HepG2 (cell line): ENCODE results near the gene SPATA46. TPM values are rescaled to one million over a fixed set of nuclear protein-coding genes. Genes with fewer than 3 reads are reported as not detected.

Experiments
- ATAC-seq: fragments of 200-7000 bp; cut with Tn5 transposase; 3 replicates; pipeline ENCODE4 v1.9.1; 2020; ENCODE audit warnings: mild to moderate bottlenecking, moderate library complexity
- BruUV-seq: library from RNA; stranded (reverse); fragments of 400-500 nt; replicated peaks from 2 replicates; lab custom pipeline; 2021; lab: Mats Ljungman, UMichigan
- CTCF ChIA-PET: fragments of 300-600 bp; formaldehyde crosslinking; extraction: SDS; loops from one replicate; lab custom pipeline; 2021; ENCODE audit warnings: low total read pairs, inconsistent platforms, low intra/inter-chr PET ratio; lab: Yijun Ruan, JAX
- POLR2A ChIA-PET: fragments of 350-600 bp; sonication (Branson Sonifier 250); formaldehyde crosslinking; loops from one replicate; lab custom pipeline; 2020; ENCODE audit warnings: antibody characterized with exemption, inconsistent platforms; lab: Yijun Ruan, JAX
- DNase-seq: peaks from one replicate; pipeline ENCODE4 v3.0.0-alpha.2; 2015; ENCODE audit warnings: low spot score
- FAIRE-seq: peaks from 3 replicates; lab custom pipeline; 2011; peaks lifted over from hg19 to GRCh38; lab: Jason Lieb, UNC
- H2AFZ ChIP-seq: one replicate; pipeline ENCODE4 v1.6.1; 2011; ENCODE audit warnings: low read length, inconsistent platforms
- H3K27ac ChIP-seq: fragments of 300-600 bp; 3 replicates; pipeline ENCODE4 v1.8.0; 2011; ENCODE audit warnings: mixed run types, mild to moderate bottlenecking, mixed read lengths, low read length, inconsistent platforms; ENCODE audit not compliant: insufficient read depth; ENCODE audit errors: extremely low read length
- H3K27me3 ChIP-seq, 2 experiments: fragments of 200-600 bp in 1 of 2; 2 replicates in 1 of 2; 3 replicates in 1 of 2; pipeline versions ENCODE4 v1.6.0 to v1.8.0; 2011; ENCODE audit warnings: low read length in 2 of 2, mild to moderate bottlenecking in 2 of 2, moderate library complexity in 2 of 2, inconsistent platforms in 1 of 2; ENCODE audit not compliant: insufficient read depth in 2 of 2, control insufficient read depth in 1 of 2
- H3K36me3 ChIP-seq, 2 experiments: fragments of 200-600 bp in 1 of 2; replicated peaks in 1 of 2; 2 replicates in 1 of 2; 3 replicates in 1 of 2; pipeline versions ENCODE4 v1.5.1 to v1.8.0; 2011; ENCODE audit warnings: low read length in 2 of 2, inconsistent platforms in 1 of 2; ENCODE audit not compliant: insufficient read depth in 2 of 2, control insufficient read depth in 1 of 2
- H3K4me1 ChIP-seq: 2 replicates; pipeline ENCODE4 v1.5.1; 2012; ENCODE audit warnings: low read length, inconsistent platforms; ENCODE audit not compliant: insufficient read depth
- H3K4me2 ChIP-seq: 2 replicates; pipeline ENCODE4 v1.6.0; 2011; ENCODE audit warnings: low read depth, low read length, inconsistent platforms
- H3K4me3 ChIP-seq, 3 experiments: fragments of 200-600 bp in 1 of 3; sonication (generic), shearing (Covaris generic) in 1 of 3; replicated peaks in 1 of 3; 2 replicates each; pipeline ENCODE4 v1.5.1; 2011 to 2016; ENCODE audit warnings: low read length in 3 of 3, inconsistent platforms in 2 of 3, low read depth in 2 of 3, mild to moderate bottlenecking in 2 of 3, control low read depth in 1 of 3, mixed read lengths in 1 of 3; ENCODE audit not compliant: insufficient read depth in 1 of 3
- H3K79me2 ChIP-seq: one replicate; pipeline ENCODE4 v1.6.1; 2011; ENCODE audit warnings: low read length, inconsistent platforms; ENCODE audit not compliant: insufficient read depth
- H3K9ac ChIP-seq: 2 replicates; pipeline ENCODE4 v1.6.0; 2011; ENCODE audit warnings: mild to moderate bottlenecking, low read depth, low read length, inconsistent platforms; ENCODE audit not compliant: insufficient read depth
- H3K9me3 ChIP-seq: 2 replicates; pipeline ENCODE4 v1.5.1; 2012; ENCODE audit warnings: mild to moderate bottlenecking, low read length
- H4K20me1 ChIP-seq: 2 replicates; pipeline ENCODE4 v1.6.0; 2011; ENCODE audit warnings: inconsistent platforms, mild to moderate bottlenecking, low read length, moderate library complexity; ENCODE audit not compliant: insufficient read depth
- FOXO1 ChIP-seq: sonication (generic); formaldehyde crosslinking; IDR thresholded peaks from 2 replicates; pipeline ENCODE4 v1.4.0; 2020; ENCODE audit warnings: missing genetic modification reagents
- KAT7 ChIP-seq: IDR thresholded peaks from 2 replicates; pipeline ENCODE4 v1.6.1; 2018; ENCODE audit warnings: borderline replicate concordance, missing compliant biosample characterization
- SIN3A ChIP-seq: IDR thresholded peaks from 2 replicates; pipeline ENCODE4 v1.6.1; 2011; ENCODE audit warnings: low read depth, mild to moderate bottlenecking, control low read depth, low read length, borderline replicate concordance
- ZNF431 ChIP-seq: sonication (generic); formaldehyde crosslinking; IDR thresholded peaks from 2 replicates; pipeline ENCODE4 v1.9.0; 2022; ENCODE audit warnings: missing genetic modification reagents, low read depth, mild to moderate bottlenecking, borderline replicate concordance
- ZNF570 ChIP-seq: sonication (generic); formaldehyde crosslinking; IDR thresholded peaks from 2 replicates; pipeline ENCODE4 v1.4.0; 2020; ENCODE audit warnings: mild to moderate bottlenecking, missing genetic modification reagents, borderline replicate concordance
- ZNF589 ChIP-seq: sonication (generic); formaldehyde crosslinking; conservative IDR thresholded peaks from 2 replicates; pipeline ENCODE4 v1.8.0; 2022; ENCODE audit warnings: mild to moderate bottlenecking, moderate library complexity, missing genetic modification reagents
- ZNF607 ChIP-seq: sonication (generic); formaldehyde crosslinking; IDR thresholded peaks from 2 replicates; pipeline ENCODE4 v1.5.1; 2020; ENCODE audit warnings: missing genetic modification reagents, mild to moderate bottlenecking, borderline replicate concordance
- ZNF83 ChIP-seq: sonication (generic); formaldehyde crosslinking; IDR thresholded peaks from 2 replicates; pipeline ENCODE4 v1.4.0; 2020; ENCODE audit warnings: missing genetic modification reagents, mild to moderate bottlenecking, borderline replicate concordance
- ZNF878 ChIP-seq: sonication (generic); formaldehyde crosslinking; IDR thresholded peaks from 2 replicates; pipeline ENCODE4 v1.8.1; 2023; ENCODE audit warnings: mild to moderate bottlenecking, missing genetic modification reagents, moderate library complexity
- WGBS: methylation state at CpG from one replicate; pipeline ENCODE4 v1.1.6; 2017; ENCODE audit warnings: low lambda C conversion rate; 5-methylcytosine and 5-hydroxymethylcytosine counted together
- in situ Hi-C: cut with HindIII; loops from 2 replicates; pipeline ENCODE4 v1.10.0; 2017; ENCODE audit warnings: low pct_unique_long_range_greater_than_20kb; ENCODE audit not compliant: extremely low pct_ligation_motif_present
- intact Hi-C: fragments of 100-400 bp; cut with micrococcal nuclease; formaldehyde crosslinking; loops from one replicate; pipeline ENCODE4 v1.10.0; 2022; ENCODE audit not compliant: unreplicated experiment
- polyA plus RNA-seq, 8 experiments: library from polyadenylated mRNA; depleted of rRNA in 3 of 8; stranded (reverse) in 7 of 8; unstranded in 1 of 8; fragments of >200 nt; fragmentation: Illumina TruSeq in 4 of 8; extraction: Trizol in 4 of 8; gene quantifications; 2 replicates each; pipeline versions ENCODE4 v1.2.1 to v1.2.3, GENCODE V29; 2011 to 2016; ENCODE audit warnings: low read depth in 4 of 8, missing spikeins in 1 of 8, mixed read lengths in 1 of 8; ENCODE audit not compliant: insufficient read depth in 1 of 8
- total RNA-seq, 5 experiments: library from RNA; depleted of rRNA; stranded (reverse); fragments of >200 nt; fragmentation: Illumina TruSeq; extraction: Trizol; gene quantifications; 2 replicates each; pipeline ENCODE4 v1.2.3, GENCODE V29; 2016; ENCODE audit warnings: low read depth in 1 of 5
- TF ChIP-seq, protein P1 (sequence below): sonication (generic); formaldehyde crosslinking; IDR thresholded peaks from 2 replicates; pipeline ENCODE4 v1.4.0; 2020; ENCODE audit warnings: missing genetic modification reagents, mild to moderate bottlenecking, borderline replicate concordance
- TF ChIP-seq, protein P2 (sequence below): sonication (generic); formaldehyde crosslinking; IDR thresholded peaks from 2 replicates; pipeline ENCODE4 v1.4.0; 2020; ENCODE audit warnings: missing genetic modification reagents, borderline replicate concordance

The SPATA46 gene
- total and polyA plus RNA-seq, 2 of the 13 experiments (the other 11 are each of a cell fraction or from before 2014, with no cell fraction given), result not detected

DNA sequence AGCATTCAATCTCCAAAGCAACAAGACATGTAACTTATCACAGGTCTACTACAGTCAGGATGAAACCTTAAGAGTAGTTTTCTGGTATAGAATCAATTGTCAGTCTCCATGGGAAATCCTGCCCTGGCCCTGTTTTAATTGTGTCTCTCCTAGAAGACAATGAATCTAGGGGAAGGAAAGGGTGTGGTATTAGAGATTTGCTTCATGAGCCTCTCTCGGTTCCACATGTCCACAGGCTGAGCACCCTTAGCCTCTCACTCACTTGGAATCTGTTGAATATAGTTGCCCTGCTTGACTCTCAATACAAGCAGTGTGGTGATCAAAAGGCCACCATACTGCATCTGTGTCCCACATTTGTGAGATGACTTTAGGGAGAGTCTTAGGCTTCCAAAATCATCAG, 17.7 kb downstream of the SPATA46 start:
- H3K36me3 ChIP-seq, result peaks cover 21 to 71% of the 10 kb centered on the region in 2 experiments

More for the DNA sequence above, 17.7 kb downstream of the SPATA46 start:
- ChIA-PET CTCF (no interaction called here), POLR2A (no interaction called here)
- ATAC-seq, result no peak
- no peak overlapping the region for H3K9ac ChIP-seq
- H3K9me3 ChIP-seq, result no peaks in the 10 kb centered on the region
- FAIRE-seq, result no peak
- no peak overlapping the region for H3K27ac ChIP-seq
- no peaks in the 10 kb centered on the region for H4K20me1 ChIP-seq
- H3K79me2 ChIP-seq, result no peaks in the 10 kb centered on the region
- H3K27me3 ChIP-seq, result no peaks in the 10 kb centered on the region
- WGBS, result 90% methylated on average over 1 of the region's 1 CpG
- in situ Hi-C loops, result no loop called here
- H3K4me1 ChIP-seq, result no peaks in the 10 kb centered on the region
- intact Hi-C loops, result no loop called here
- H3K4me3 ChIP-seq, result no peak overlapping the region
- no peak overlapping the region for H2AFZ ChIP-seq
- no peak for DNase-seq
- BruUV-seq, result no TSS peak
- no peak for TF ChIP-seq FOXO1 (CRISPR knock-in tag)
- TF ChIP-seq ZNF83 (CRISPR knock-in tag), result no peak
- TF ChIP-seq ZNF607 (CRISPR knock-in tag), result no peak
- TF ChIP-seq ZNF570 (CRISPR knock-in tag), result no peak
- no peak for TF ChIP-seq ZNF431
- TF ChIP-seq ZNF878 (CRISPR knock-in tag), result no peak
- TF ChIP-seq, protein P1, sequence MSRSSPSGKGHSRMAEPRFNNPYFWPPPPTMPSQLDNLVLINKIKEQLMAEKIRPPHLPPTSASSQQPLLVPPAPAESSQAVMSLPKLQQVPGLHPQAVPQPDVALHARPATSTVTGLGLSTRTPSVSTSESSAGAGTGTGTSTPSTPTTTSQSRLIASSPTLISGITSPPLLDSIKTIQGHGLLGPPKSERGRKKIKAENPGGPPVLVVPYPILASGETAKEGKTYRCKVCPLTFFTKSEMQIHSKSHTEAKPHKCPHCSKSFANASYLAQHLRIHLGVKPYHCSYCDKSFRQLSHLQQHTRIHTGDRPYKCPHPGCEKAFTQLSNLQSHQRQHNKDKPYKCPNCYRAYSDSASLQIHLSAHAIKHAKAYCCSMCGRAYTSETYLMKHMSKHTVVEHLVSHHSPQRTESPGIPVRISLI (CRISPR knock-in tag), result no peak
- TF ChIP-seq ZNF589 (CRISPR knock-in tag), result no peak
- no peak for TF ChIP-seq SIN3A
- no peak for TF ChIP-seq KAT7 (CRISPR knock-in tag)
- TF ChIP-seq, protein P2, sequence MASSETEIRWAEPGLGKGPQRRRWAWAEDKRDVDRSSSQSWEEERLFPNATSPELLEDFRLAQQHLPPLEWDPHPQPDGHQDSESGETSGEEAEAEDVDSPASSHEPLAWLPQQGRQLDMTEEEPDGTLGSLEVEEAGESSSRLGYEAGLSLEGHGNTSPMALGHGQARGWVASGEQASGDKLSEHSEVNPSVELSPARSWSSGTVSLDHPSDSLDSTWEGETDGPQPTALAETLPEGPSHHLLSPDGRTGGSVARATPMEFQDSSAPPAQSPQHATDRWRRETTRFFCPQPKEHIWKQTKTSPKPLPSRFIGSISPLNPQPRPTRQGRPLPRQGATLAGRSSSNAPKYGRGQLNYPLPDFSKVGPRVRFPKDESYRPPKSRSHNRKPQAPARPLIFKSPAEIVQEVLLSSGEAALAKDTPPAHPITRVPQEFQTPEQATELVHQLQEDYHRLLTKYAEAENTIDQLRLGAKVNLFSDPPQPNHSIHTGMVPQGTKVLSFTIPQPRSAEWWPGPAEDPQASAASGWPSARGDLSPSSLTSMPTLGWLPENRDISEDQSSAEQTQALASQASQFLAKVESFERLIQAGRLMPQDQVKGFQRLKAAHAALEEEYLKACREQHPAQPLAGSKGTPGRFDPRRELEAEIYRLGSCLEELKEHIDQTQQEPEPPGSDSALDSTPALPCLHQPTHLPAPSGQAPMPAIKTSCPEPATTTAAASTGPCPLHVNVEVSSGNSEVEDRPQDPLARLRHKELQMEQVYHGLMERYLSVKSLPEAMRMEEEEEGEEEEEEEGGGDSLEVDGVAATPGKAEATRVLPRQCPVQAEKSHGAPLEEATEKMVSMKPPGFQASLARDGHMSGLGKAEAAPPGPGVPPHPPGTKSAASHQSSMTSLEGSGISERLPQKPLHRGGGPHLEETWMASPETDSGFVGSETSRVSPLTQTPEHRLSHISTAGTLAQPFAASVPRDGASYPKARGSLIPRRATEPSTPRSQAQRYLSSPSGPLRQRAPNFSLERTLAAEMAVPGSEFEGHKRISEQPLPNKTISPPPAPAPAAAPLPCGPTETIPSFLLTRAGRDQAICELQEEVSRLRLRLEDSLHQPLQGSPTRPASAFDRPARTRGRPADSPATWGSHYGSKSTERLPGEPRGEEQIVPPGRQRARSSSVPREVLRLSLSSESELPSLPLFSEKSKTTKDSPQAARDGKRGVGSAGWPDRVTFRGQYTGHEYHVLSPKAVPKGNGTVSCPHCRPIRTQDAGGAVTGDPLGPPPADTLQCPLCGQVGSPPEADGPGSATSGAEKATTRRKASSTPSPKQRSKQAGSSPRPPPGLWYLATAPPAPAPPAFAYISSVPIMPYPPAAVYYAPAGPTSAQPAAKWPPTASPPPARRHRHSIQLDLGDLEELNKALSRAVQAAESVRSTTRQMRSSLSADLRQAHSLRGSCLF (CRISPR knock-in tag), result no peak
- H3K4me2 ChIP-seq, result no peak overlapping the region
